Spleen (tissue), 7 donors: ENCODE results near the gene FOXP1.

Source experiments
- POLR2A ChIP-seq, 3 donors: fragments of 450-650 bp; IDR thresholded peaks; one replicate each; pipeline ENCODE4 v1.5.1; 2017; ENCODE audit warnings: antibody characterized with exemption in 3 of 3, mild to moderate bottlenecking in 1 of 3
- POLR2AphosphoS5 ChIP-seq, 3 donors: sonication (generic); formaldehyde crosslinking; IDR thresholded peaks; one replicate each; pipeline ENCODE4 v1.5.1; 2017; ENCODE audit warnings: antibody characterized with exemption in 3 of 3
- TF ChIP-seq, protein P1 (sequence below), 11 experiments: fragments of 200-600 bp in 7 of 11; fragments of 450-650 bp in 4 of 11; sonication (generic) in 4 of 11; IDR thresholded peaks in 8 of 11; conservative IDR thresholded peaks in 3 of 11; 1 replicate in 7 of 11; 2 replicates in 4 of 11; pipeline versions ENCODE4 v1.4.0 to v1.8.0; 2016 to 2021; ENCODE audit warnings: antibody characterized with exemption in 11 of 11, inconsistent platforms in 4 of 11, mild to moderate bottlenecking in 1 of 11
- donor health status: DM: no; HTN: no; CAD: no; lungs with moderate emphysema.
- donor health status: DM: no; HTN: no; CAD: no.
- donor health status: DM: no; HTN: no; CAD: no.

- no peak for TF ChIP-seq POLR2A (IDR thresholded peaks at IDR 0.05)
- TF ChIP-seq POLR2AphosphoS5 (IDR thresholded peaks at IDR 0.05), result no peak
- TF ChIP-seq, protein P1, sequence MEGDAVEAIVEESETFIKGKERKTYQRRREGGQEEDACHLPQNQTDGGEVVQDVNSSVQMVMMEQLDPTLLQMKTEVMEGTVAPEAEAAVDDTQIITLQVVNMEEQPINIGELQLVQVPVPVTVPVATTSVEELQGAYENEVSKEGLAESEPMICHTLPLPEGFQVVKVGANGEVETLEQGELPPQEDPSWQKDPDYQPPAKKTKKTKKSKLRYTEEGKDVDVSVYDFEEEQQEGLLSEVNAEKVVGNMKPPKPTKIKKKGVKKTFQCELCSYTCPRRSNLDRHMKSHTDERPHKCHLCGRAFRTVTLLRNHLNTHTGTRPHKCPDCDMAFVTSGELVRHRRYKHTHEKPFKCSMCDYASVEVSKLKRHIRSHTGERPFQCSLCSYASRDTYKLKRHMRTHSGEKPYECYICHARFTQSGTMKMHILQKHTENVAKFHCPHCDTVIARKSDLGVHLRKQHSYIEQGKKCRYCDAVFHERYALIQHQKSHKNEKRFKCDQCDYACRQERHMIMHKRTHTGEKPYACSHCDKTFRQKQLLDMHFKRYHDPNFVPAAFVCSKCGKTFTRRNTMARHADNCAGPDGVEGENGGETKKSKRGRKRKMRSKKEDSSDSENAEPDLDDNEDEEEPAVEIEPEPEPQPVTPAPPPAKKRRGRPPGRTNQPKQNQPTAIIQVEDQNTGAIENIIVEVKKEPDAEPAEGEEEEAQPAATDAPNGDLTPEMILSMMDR (IDR thresholded peaks at IDR 0.05 in 8 of 11, conservative IDR thresholded peaks at IDR 0.05 in 3 of 11), result no peak
Measured at GRCh38 chr3:71488391-71488809, 95.1 kb downstream of the FOXP1 start.
